ENCODE measurements around the gene FUT8.

FUT8 gene

DNA sequence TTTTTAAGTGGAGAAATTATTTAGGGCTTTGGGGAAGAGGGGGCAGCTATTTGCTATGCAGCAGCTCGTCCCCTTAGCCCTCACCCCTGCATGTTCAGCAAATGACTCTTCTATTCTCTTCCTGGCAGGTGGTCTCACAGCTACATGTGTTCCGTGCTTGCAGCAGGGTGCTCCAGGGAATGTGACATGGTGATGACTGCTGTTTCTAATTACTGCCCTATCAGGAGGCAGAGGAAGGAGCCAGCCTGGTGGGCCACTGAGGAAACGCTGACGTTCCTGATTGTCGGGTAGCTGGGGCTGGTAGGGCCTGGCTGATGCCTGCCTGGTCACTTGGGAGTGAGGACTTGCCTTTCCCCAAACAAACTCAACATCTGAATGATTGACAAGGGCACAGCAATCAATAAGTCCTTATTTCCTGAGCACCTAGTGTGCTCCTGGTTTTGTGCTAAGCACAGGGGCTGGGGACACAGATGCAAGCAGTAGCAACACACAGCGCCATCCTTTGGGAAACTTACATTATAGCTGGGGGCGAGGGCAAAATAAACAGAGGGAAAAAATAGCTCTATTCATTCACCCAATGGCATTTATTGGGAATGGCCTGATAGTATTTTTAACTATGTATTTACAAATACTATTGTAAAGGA, 377.8 kb downstream of the FUT8 start:
- in situ Hi-C loops (cut with HindIII; ENCODE audit: low sequenced_read_pairs) = no loop called here
- no peak for DNase-seq (ENCODE audit: low read depth)
- H3K4me3 ChIP-seq (ENCODE audit: low read depth, low read length) = no peak overlapping the region
- no peak for TF ChIP-seq CTCF (IDR thresholded peaks at IDR 0.05; ENCODE audit: low read depth, low read length, missing control alignments)

DNA sequence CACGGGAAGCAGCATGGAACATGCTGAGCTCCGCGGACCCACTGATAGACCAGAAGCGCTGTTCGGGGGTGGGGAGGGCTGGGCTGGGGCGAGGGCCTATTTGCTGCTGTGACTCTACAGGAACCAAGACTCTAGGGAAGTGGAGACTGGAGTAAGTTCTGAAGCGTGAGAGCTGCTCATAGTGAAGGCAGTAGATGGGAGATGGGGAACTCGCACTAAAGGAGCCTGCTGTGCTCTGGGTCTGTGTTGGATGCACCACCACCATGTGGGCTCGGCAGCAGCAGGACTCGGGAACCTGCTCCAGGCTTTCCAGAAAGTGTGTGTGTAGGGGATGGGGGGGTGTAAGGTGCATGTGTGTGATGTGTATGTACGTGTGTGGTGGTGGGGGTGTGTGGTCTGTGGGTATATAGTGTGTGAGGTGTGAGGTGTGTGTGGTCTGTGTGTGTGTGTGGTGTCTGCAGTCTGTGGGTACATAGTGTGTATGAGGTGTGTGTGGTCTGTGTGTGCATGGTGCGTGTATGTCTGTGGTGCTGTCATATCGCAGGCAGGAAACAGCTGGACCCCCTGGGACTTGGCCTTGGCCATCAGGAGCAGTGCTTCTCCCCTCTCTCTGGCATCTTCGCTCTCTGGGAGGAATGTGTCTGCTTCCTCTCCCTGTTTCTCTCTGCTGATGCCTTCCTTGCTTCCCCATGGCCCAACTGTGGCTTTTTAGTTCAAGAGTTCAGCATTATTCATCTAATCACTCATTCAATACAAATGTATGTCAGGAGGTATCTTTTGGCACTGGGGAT, 378.9 kb downstream of the FUT8 start:
- TF ChIP-seq CTCF (IDR thresholded peaks at IDR 0.05; ENCODE audit: low read depth, low read length, missing control alignments) = no peak
- in situ Hi-C loops (cut with HindIII; ENCODE audit: low sequenced_read_pairs) = no loop called here
- DNase-seq (ENCODE audit: low read depth) = peak; percentile 52
- no peak overlapping the region for H3K4me3 ChIP-seq (ENCODE audit: low read depth, low read length)

- H3K4me3 ChIP-seq (ENCODE audit: low read depth, low read length) = no peak overlapping the region
- in situ Hi-C loops (cut with HindIII; ENCODE audit: low sequenced_read_pairs) = no loop called here
- no peak for DNase-seq (ENCODE audit: low read depth)
- no peak for TF ChIP-seq CTCF (IDR thresholded peaks at IDR 0.05; ENCODE audit: low read depth, low read length, missing control alignments)
Measured at GRCh38 chr14:65792208-65792905, 379.8 kb downstream of the FUT8 start.

All from astrocyte of the cerebellum (primary cell).